HepG2 (cell line): ENCODE measurements around the gene PDK2. TPM values are rescaled to one million over a fixed set of nuclear protein-coding genes. Genes with fewer than 3 reads are reported as not detected.

Experiments
- ATAC-seq: fragments of 200-7000 bp; cut with Tn5 transposase; 3 replicates; pipeline ENCODE4 v1.9.1; 2020; ENCODE audit warnings: mild to moderate bottlenecking, moderate library complexity
- BruUV-seq: library from RNA; stranded (reverse); fragments of 400-500 nt; replicated peaks from 2 replicates; lab custom pipeline; 2021; lab: Mats Ljungman, UMichigan
- CTCF ChIA-PET: fragments of 300-600 bp; formaldehyde crosslinking; extraction: SDS; loops from one replicate; lab custom pipeline; 2021; ENCODE audit warnings: low total read pairs, inconsistent platforms, low intra/inter-chr PET ratio; lab: Yijun Ruan, JAX
- POLR2A ChIA-PET: fragments of 350-600 bp; sonication (Branson Sonifier 250); formaldehyde crosslinking; loops from one replicate; lab custom pipeline; 2020; ENCODE audit warnings: antibody characterized with exemption, inconsistent platforms; lab: Yijun Ruan, JAX
- DNase-seq: peaks from one replicate; pipeline ENCODE4 v3.0.0-alpha.2; 2015; ENCODE audit warnings: low spot score
- FAIRE-seq: peaks from 3 replicates; lab custom pipeline; 2011; peaks lifted over from hg19 to GRCh38; lab: Jason Lieb, UNC
- H2AFZ ChIP-seq: one replicate; pipeline ENCODE4 v1.6.1; 2011; ENCODE audit warnings: low read length, inconsistent platforms
- H3K27ac ChIP-seq: fragments of 300-600 bp; 3 replicates; pipeline ENCODE4 v1.8.0; 2011; ENCODE audit warnings: mixed run types, mild to moderate bottlenecking, mixed read lengths, low read length, inconsistent platforms; ENCODE audit not compliant: insufficient read depth; ENCODE audit errors: extremely low read length
- H3K27me3 ChIP-seq, 2 experiments: fragments of 200-600 bp in 1 of 2; 2 replicates in 1 of 2; 3 replicates in 1 of 2; pipeline versions ENCODE4 v1.6.0 to v1.8.0; 2011; ENCODE audit warnings: low read length in 2 of 2, mild to moderate bottlenecking in 2 of 2, moderate library complexity in 2 of 2, inconsistent platforms in 1 of 2; ENCODE audit not compliant: insufficient read depth in 2 of 2, control insufficient read depth in 1 of 2
- H3K36me3 ChIP-seq, 2 experiments: fragments of 200-600 bp in 1 of 2; replicated peaks in 1 of 2; 2 replicates in 1 of 2; 3 replicates in 1 of 2; pipeline versions ENCODE4 v1.5.1 to v1.8.0; 2011; ENCODE audit warnings: low read length in 2 of 2, inconsistent platforms in 1 of 2; ENCODE audit not compliant: insufficient read depth in 2 of 2, control insufficient read depth in 1 of 2
- H3K4me1 ChIP-seq: 2 replicates; pipeline ENCODE4 v1.5.1; 2012; ENCODE audit warnings: low read length, inconsistent platforms; ENCODE audit not compliant: insufficient read depth
- H3K4me2 ChIP-seq: 2 replicates; pipeline ENCODE4 v1.6.0; 2011; ENCODE audit warnings: low read depth, low read length, inconsistent platforms
- H3K4me3 ChIP-seq, 3 experiments: fragments of 200-600 bp in 1 of 3; sonication (generic), shearing (Covaris generic) in 1 of 3; replicated peaks in 1 of 3; 2 replicates each; pipeline ENCODE4 v1.5.1; 2011 to 2016; ENCODE audit warnings: low read length in 3 of 3, inconsistent platforms in 2 of 3, low read depth in 2 of 3, mild to moderate bottlenecking in 2 of 3, control low read depth in 1 of 3, mixed read lengths in 1 of 3; ENCODE audit not compliant: insufficient read depth in 1 of 3
- H3K79me2 ChIP-seq: one replicate; pipeline ENCODE4 v1.6.1; 2011; ENCODE audit warnings: low read length, inconsistent platforms; ENCODE audit not compliant: insufficient read depth
- H3K9ac ChIP-seq: 2 replicates; pipeline ENCODE4 v1.6.0; 2011; ENCODE audit warnings: mild to moderate bottlenecking, low read depth, low read length, inconsistent platforms; ENCODE audit not compliant: insufficient read depth
- H3K9me3 ChIP-seq: 2 replicates; pipeline ENCODE4 v1.5.1; 2012; ENCODE audit warnings: mild to moderate bottlenecking, low read length
- H4K20me1 ChIP-seq: 2 replicates; pipeline ENCODE4 v1.6.0; 2011; ENCODE audit warnings: inconsistent platforms, mild to moderate bottlenecking, low read length, moderate library complexity; ENCODE audit not compliant: insufficient read depth
- KDM3A ChIP-seq: IDR thresholded peaks from 2 replicates; pipeline ENCODE4 v1.6.1; 2018; ENCODE audit warnings: low read depth, missing compliant biosample characterization
- MNT ChIP-seq: fragments of 450-650 bp; IDR thresholded peaks from 2 replicates; pipeline ENCODE4 v1.6.1; 2016
- MXD1 ChIP-seq: sonication (generic); formaldehyde crosslinking; IDR thresholded peaks from 2 replicates; pipeline ENCODE4 v1.4.0; 2020; ENCODE audit warnings: mild to moderate bottlenecking, missing genetic modification reagents
- PHF20 ChIP-seq: sonication (generic); formaldehyde crosslinking; IDR thresholded peaks from 2 replicates; pipeline ENCODE4 v1.5.0; 2020; ENCODE audit warnings: mild to moderate bottlenecking, missing genetic modification reagents
- SETDB1 ChIP-seq: sonication (generic); formaldehyde crosslinking; IDR thresholded peaks from 2 replicates; pipeline ENCODE4 v1.5.1; 2020; ENCODE audit warnings: missing genetic modification reagents, mild to moderate bottlenecking, borderline replicate concordance
- ZNF431 ChIP-seq: sonication (generic); formaldehyde crosslinking; IDR thresholded peaks from 2 replicates; pipeline ENCODE4 v1.9.0; 2022; ENCODE audit warnings: missing genetic modification reagents, low read depth, mild to moderate bottlenecking, borderline replicate concordance
- ZNF513 ChIP-seq: sonication (generic); formaldehyde crosslinking; conservative IDR thresholded peaks from 2 replicates; pipeline ENCODE4 v1.5.0; 2020; ENCODE audit warnings: missing genetic modification reagents
- WGBS: methylation state at CpG from one replicate; pipeline ENCODE4 v1.1.6; 2017; ENCODE audit warnings: low lambda C conversion rate; 5-methylcytosine and 5-hydroxymethylcytosine counted together
- in situ Hi-C: cut with HindIII; loops from 2 replicates; pipeline ENCODE4 v1.10.0; 2017; ENCODE audit warnings: low pct_unique_long_range_greater_than_20kb; ENCODE audit not compliant: extremely low pct_ligation_motif_present
- intact Hi-C: fragments of 100-400 bp; cut with micrococcal nuclease; formaldehyde crosslinking; loops from one replicate; pipeline ENCODE4 v1.10.0; 2022; ENCODE audit not compliant: unreplicated experiment
- polyA plus RNA-seq, 8 experiments: library from polyadenylated mRNA; depleted of rRNA in 3 of 8; stranded (reverse) in 7 of 8; unstranded in 1 of 8; fragments of >200 nt; fragmentation: Illumina TruSeq in 4 of 8; extraction: Trizol in 4 of 8; gene quantifications; 2 replicates each; pipeline versions ENCODE4 v1.2.1 to v1.2.3, GENCODE V29; 2011 to 2016; ENCODE audit warnings: low read depth in 4 of 8, missing spikeins in 1 of 8, mixed read lengths in 1 of 8; ENCODE audit not compliant: insufficient read depth in 1 of 8
- total RNA-seq, 5 experiments: library from RNA; depleted of rRNA; stranded (reverse); fragments of >200 nt; fragmentation: Illumina TruSeq; extraction: Trizol; gene quantifications; 2 replicates each; pipeline ENCODE4 v1.2.3, GENCODE V29; 2016; ENCODE audit warnings: low read depth in 1 of 5

The PDK2 gene
- total and polyA plus RNA-seq, 2 of the 13 experiments (the other 11 are each of a cell fraction or from before 2014, with no cell fraction given): 18.5 to 59.7 TPM

GRCh38 chr17:50058296-50058953 lies 36.7 kb upstream of the PDK2 start:
- TF ChIP-seq MNT (0 out of 2 replicates have a peak, but pooled peaks have one; percentile 46), PHF20 (CRISPR knock-in tag) (no peak), KDM3A (CRISPR knock-in tag) (no peak)
- Histone ChIP-seq H3K9ac (no peak overlapping the region), H3K36me3 (no peaks in the 10 kb centered on the region), H4K20me1 (no peaks in the 10 kb centered on the region), H3K4me2 (no peak overlapping the region), H3K27ac (no peak overlapping the region), H2AFZ (no peak overlapping the region), H3K4me1 (peaks cover 36% of the 10 kb centered on the region), H3K4me3 (no peak overlapping the region), H3K27me3 (peaks cover 11 to 91% of the 10 kb centered on the region in 2 experiments), H3K79me2 (no peaks in the 10 kb centered on the region), H3K9me3 (no peaks in the 10 kb centered on the region)
- BruUV-seq: no TSS peak
- POLR2A ChIA-PET: no interaction called here
- ATAC-seq (no peak), DNase-seq (no peak), FAIRE-seq (no peak)
- 51% methylated on average over 10 of the region's 10 CpGs for WGBS
- in situ Hi-C loops: no loop called here
- intact Hi-C loops: no loop called here
- CTCF ChIA-PET: interaction anchor here (2.1 kb wide), 1 partner anchor 21 kb away, joined by 6 read pairs; no protein-coding TSS in a partner anchor

- whole genome bisulfite sequencing: 26% methylated on average over 4 of the region's 4 CpGs
- Histone ChIP-seq H3K4me2 (no peak overlapping the region), H2AFZ (no peak overlapping the region), H3K36me3 (no peaks in the 10 kb centered on the region), H3K9ac (no peak overlapping the region), H3K79me2 (no peaks in the 10 kb centered on the region), H3K4me1 (peaks cover 30% of the 10 kb centered on the region), H3K4me3 (no peak overlapping the region), H3K27me3 (peaks cover 13 to 91% of the 10 kb centered on the region in 2 experiments), H3K27ac (no peak overlapping the region), H3K9me3 (no peaks in the 10 kb centered on the region), H4K20me1 (no peaks in the 10 kb centered on the region)
- FAIRE-seq (no peak), DNase-seq (no peak), ATAC-seq (no peak)
- ChIA-PET CTCF (no interaction called here), POLR2A (no interaction called here)
- no TSS peak for BruUV-seq
- TF ChIP-seq SETDB1 (CRISPR knock-in tag) (no peak), ZNF513 (CRISPR knock-in tag) (no peak), ZNF431 (CRISPR knock-in tag) (no peak), MXD1 (CRISPR knock-in tag) (no peak)
- in situ Hi-C loops: no loop called here
- intact Hi-C loops: no loop called here
Observed at GRCh38 chr17:50059256-50059655, 35.9 kb upstream of the PDK2 start.
